IMR-90 (cell line): ENCODE data around the gene DDT. TPM values are rescaled to one million over a fixed set of nuclear protein-coding genes. Genes with fewer than 3 reads are reported as not detected.
"Not testable (repeated sequence)": the region's sequence is repeated elsewhere in the genome, so short reads cannot be mapped to it uniquely, and the experiment has no call there.

ENCODE experiments used
- ATAC-seq: fragments of 200-7000 bp; cut with Tn5 transposase; 2 replicates; pipeline ENCODE4 v1.9.1; 2020; ENCODE audit warnings: low read depth, mild to moderate bottlenecking, moderate library complexity
- BruUV-seq: library from RNA; stranded (reverse); fragments of 400-500 nt; replicated peaks from 2 replicates; lab custom pipeline; 2021; lab: Mats Ljungman, UMichigan
- CTCF ChIA-PET: fragments of 300-600 bp; formaldehyde crosslinking; extraction: SDS; loops from one replicate; lab custom pipeline; 2021; ENCODE audit warnings: antibody characterized with exemption; lab: Yijun Ruan, JAX
- POLR2A ChIA-PET: fragments of 300-600 bp; sonication (Branson Sonifier 250); formaldehyde crosslinking; loops from one replicate; lab custom pipeline; 2022; ENCODE audit warnings: antibody characterized with exemption; ENCODE audit not compliant: unreplicated experiment; lab: Charles Lee
- DNase-seq: peaks from one replicate; pipeline ENCODE4 v3.0.0; 2013
- H2AFZ ChIP-seq: replicated peaks from 2 replicates; pipeline ENCODE3; 2013; ENCODE audit warnings: low read length, mild to moderate bottlenecking; ENCODE audit not compliant: poor library complexity
- H2AK5ac ChIP-seq: 2 replicates; pipeline ENCODE4 v1.6.1; 2013; ENCODE audit warnings: low read depth, low read length, inconsistent platforms
- H2AK9ac ChIP-seq: replicated peaks from 2 replicates; pipeline ENCODE3; 2013; ENCODE audit warnings: mild to moderate bottlenecking, low read depth, low read length, moderate library complexity; ENCODE audit not compliant: poor library complexity
- H2BK120ac ChIP-seq: 2 replicates; pipeline ENCODE4 v1.6.1; 2013; ENCODE audit warnings: low read depth, low read length, inconsistent platforms
- H2BK15ac ChIP-seq: 3 replicates; pipeline ENCODE4 v1.6.1; 2013; ENCODE audit warnings: low read depth, low read length, inconsistent platforms
- H2BK20ac ChIP-seq: 2 replicates; pipeline ENCODE4 v1.6.1; 2013; ENCODE audit warnings: low read depth, mild to moderate bottlenecking, inconsistent platforms, low read length, moderate library complexity
- H2BK5ac ChIP-seq: 2 replicates; pipeline ENCODE4 v1.6.1; 2013; ENCODE audit warnings: mild to moderate bottlenecking, low read depth, low read length, inconsistent platforms; ENCODE audit not compliant: poor library complexity, severe bottlenecking
- H3K14ac ChIP-seq: replicated peaks from 2 replicates; pipeline ENCODE4 v1.6.1; 2013; ENCODE audit warnings: low read depth, low read length, inconsistent platforms
- H3K18ac ChIP-seq: 2 replicates; pipeline ENCODE4 v1.6.1; 2013; ENCODE audit warnings: low read depth, low read length, control low read depth
- H3K23ac ChIP-seq: 2 replicates; pipeline ENCODE4 v1.6.1; 2013; ENCODE audit warnings: low read depth, low read length, inconsistent platforms
- H3K27ac ChIP-seq: 2 replicates; pipeline ENCODE4 v1.5.1; 2013; ENCODE audit warnings: mild to moderate bottlenecking, control low read depth, low read length; ENCODE audit not compliant: insufficient read depth
- H3K27me3 ChIP-seq: 2 replicates; pipeline ENCODE4 v1.6.1; 2013; ENCODE audit warnings: low read length; ENCODE audit not compliant: control insufficient read depth, insufficient read depth
- H3K36me3 ChIP-seq: 2 replicates; pipeline ENCODE4 v1.6.1; 2013; ENCODE audit warnings: low read length, mixed read lengths; ENCODE audit not compliant: control insufficient read depth, insufficient read depth
- H3K4ac ChIP-seq: 2 replicates; pipeline ENCODE4 v1.6.1; 2013; ENCODE audit warnings: low read depth, low read length, inconsistent platforms
- H3K4me1 ChIP-seq: 2 replicates; pipeline ENCODE4 v1.6.1; 2013; ENCODE audit warnings: low read length, mixed read lengths; ENCODE audit not compliant: control insufficient read depth, insufficient read depth
- H3K4me2 ChIP-seq: 2 replicates; pipeline ENCODE4 v1.6.1; 2013; ENCODE audit warnings: low read depth, mild to moderate bottlenecking, control low read depth, low read length, moderate library complexity
- H3K4me3 ChIP-seq: 2 replicates; pipeline ENCODE4 v1.5.1; 2013; ENCODE audit warnings: low read depth, mild to moderate bottlenecking, control low read depth, low read length, moderate library complexity; ENCODE audit not compliant: insufficient read depth
- H3K56ac ChIP-seq: 2 replicates; pipeline ENCODE4 v1.6.1; 2013; ENCODE audit warnings: low read length, inconsistent platforms; ENCODE audit not compliant: insufficient read depth; ENCODE audit errors: extremely low read depth
- H3K79me1 ChIP-seq, 2 experiments: 2 replicates each; pipeline ENCODE4 v1.6.1; 2013; ENCODE audit warnings: low read length in 2 of 2, inconsistent platforms in 1 of 2, low read depth in 1 of 2
- H3K9ac ChIP-seq: 2 replicates; pipeline ENCODE4 v1.6.1; 2013; ENCODE audit warnings: low read depth, low read length, control low read depth
- H3K9me1 ChIP-seq: 2 replicates; pipeline ENCODE4 v1.6.1; 2013; ENCODE audit warnings: low read length, inconsistent platforms; ENCODE audit not compliant: insufficient read depth
- H3K9me3 ChIP-seq: 2 replicates; pipeline ENCODE4 v1.6.1; 2013; ENCODE audit warnings: low read length; ENCODE audit not compliant: control insufficient read depth, insufficient read depth
- H4K20me1 ChIP-seq: 2 replicates; pipeline ENCODE4 v1.6.1; 2013; ENCODE audit warnings: low read length, inconsistent platforms; ENCODE audit not compliant: insufficient read depth
- H4K5ac ChIP-seq: 2 replicates; pipeline ENCODE4 v1.6.1; 2013; ENCODE audit warnings: mild to moderate bottlenecking, low read depth, low read length, control low read depth
- H4K8ac ChIP-seq, 2 experiments: 2 replicates each; pipeline ENCODE4 v1.6.1; 2013; ENCODE audit warnings: low read depth in 2 of 2, low read length in 2 of 2, control low read depth in 1 of 2, inconsistent platforms in 1 of 2
- H4K91ac ChIP-seq: 2 replicates; pipeline ENCODE4 v1.6.1; 2013; ENCODE audit warnings: low read depth, low read length, inconsistent platforms; ENCODE audit not compliant: insufficient read depth
- WGBS, 2 experiments: methylation state at CpG; one replicate each; pipeline versions ENCODE4 v1.1.5 to v1.1.7; 2013; ENCODE audit warnings: missing lambda C conversion rate in 2 of 2; ENCODE audit not compliant: insufficient read length in 1 of 2; ENCODE audit errors: extremely low coverage in 2 of 2; 5-methylcytosine and 5-hydroxymethylcytosine counted together
- dilution Hi-C: fragments of 300-500 bp; cut with HindIII; formaldehyde crosslinking; loops from one replicate; pipeline ENCODE4 v1.14.3; 2018; ENCODE audit warnings: low sequenced_read_pairs; ENCODE audit not compliant: unreplicated experiment
- in situ Hi-C: fragments of 300-500 bp; cut with MboI; formaldehyde crosslinking; loops from 3 replicates; pipeline ENCODE4 v1.14.3; 2019; ENCODE audit warnings: low sequenced_read_pairs, inconsistent platforms, mixed read lengths
- intact Hi-C: fragments of 100-400 bp; cut with micrococcal nuclease; formaldehyde crosslinking; loops from 2 replicates; pipeline ENCODE4 v1.10.0; 2022
- polyA plus RNA-seq, 3 experiments: library from polyadenylated mRNA; depleted of rRNA; stranded (reverse); fragments of >200 nt; gene quantifications; 2 replicates each; pipeline ENCODE4 v1.2.3, GENCODE V29; 2012; ENCODE audit warnings: low replicate concordance in 1 of 3
- total RNA-seq: library from RNA; depleted of rRNA; stranded (reverse); fragments of >200 nt; gene quantifications from 2 replicates; pipeline ENCODE4 v1.2.3, GENCODE V29; 2012

The DDT gene
- total and polyA plus RNA-seq, 2 of the 4 experiments (the other 2 are of a cell fraction): 54.8 to 151 TPM

DNA sequence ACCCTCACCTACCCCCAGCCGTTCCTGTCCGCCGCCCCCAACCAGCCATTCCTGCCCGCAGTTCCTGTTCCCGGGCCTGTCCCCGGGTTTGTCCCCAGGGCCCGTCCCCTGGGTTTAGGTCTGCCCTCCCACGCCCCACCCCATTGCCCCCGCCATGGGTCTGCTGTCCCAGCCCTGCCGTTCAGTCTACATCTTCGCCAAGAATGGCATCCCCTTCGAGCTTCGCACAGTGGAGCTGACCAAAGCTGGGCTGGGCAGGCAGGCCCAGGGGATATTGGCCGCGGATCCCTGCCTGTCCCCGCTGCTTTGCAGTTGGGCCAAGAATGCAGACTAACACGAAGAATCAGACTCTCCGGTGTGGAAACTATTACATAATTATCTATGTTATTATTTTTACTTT, 24.5 kb downstream of the DDT start:
- POLR2A ChIA-PET, H4K91ac ChIP-seq, dilution Hi-C loops, H2AFZ ChIP-seq, DNase-seq, H4K8ac ChIP-seq, H3K79me1 ChIP-seq, H2AK5ac ChIP-seq, H3K9me3 ChIP-seq, H2BK20ac ChIP-seq, ATAC-seq, H3K36me3 ChIP-seq, H4K5ac ChIP-seq, H2BK120ac ChIP-seq, CTCF ChIA-PET, H2BK15ac ChIP-seq, H2AK9ac ChIP-seq, in situ Hi-C loops, H3K4me1 ChIP-seq, H3K4me3 ChIP-seq, H3K18ac ChIP-seq, H3K9ac ChIP-seq, H3K4me2 ChIP-seq, H2BK5ac ChIP-seq, H3K27me3 ChIP-seq, BruUV-seq, H4K20me1 ChIP-seq, H3K27ac ChIP-seq, H3K23ac ChIP-seq, H3K9me1 ChIP-seq, H3K56ac ChIP-seq, H3K4ac ChIP-seq, H3K14ac ChIP-seq: not testable (repeated sequence)
- 88% methylated on average over 5 of the region's 18 CpGs; no CpG with 5 or more reads in 1 of the 2 experiments for WGBS, 2 experiments
- intact Hi-C loops: loop anchor here (10.0 kb wide), 3 partner anchors 85 to 405 kb away; partner anchors contain the start of gene MMP11

DNA sequence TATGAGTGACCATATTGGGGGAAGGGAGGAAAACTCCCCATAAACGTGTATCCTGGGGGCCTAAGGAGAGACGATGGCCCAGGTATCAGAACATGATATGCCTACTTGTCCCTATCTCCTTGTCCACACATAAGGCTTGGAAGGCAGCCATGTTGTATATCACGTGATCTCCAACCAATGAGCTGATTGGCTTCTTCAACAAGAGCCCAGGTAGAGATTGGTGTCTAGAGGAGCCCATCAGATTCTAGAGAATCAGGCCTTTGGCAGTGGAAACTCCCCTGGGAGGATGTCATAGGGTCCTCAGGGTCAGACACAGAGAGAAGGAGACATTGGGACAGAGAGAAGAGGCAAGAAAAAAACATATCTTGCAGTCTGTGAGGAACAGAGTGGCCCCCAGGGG, 26.9 kb downstream of the DDT start:
- intact Hi-C loops: not testable (repeated sequence)

More for the DNA sequence above, 26.9 kb downstream of the DDT start:
- H4K5ac ChIP-seq, H2AK5ac ChIP-seq, H3K14ac ChIP-seq, POLR2A ChIA-PET, BruUV-seq, H4K20me1 ChIP-seq, H2BK120ac ChIP-seq, H2AK9ac ChIP-seq, H3K27me3 ChIP-seq, H2BK20ac ChIP-seq, H4K91ac ChIP-seq, H3K4me1 ChIP-seq, H3K4me3 ChIP-seq, DNase-seq, H3K56ac ChIP-seq, CTCF ChIA-PET, H4K8ac ChIP-seq, H2BK5ac ChIP-seq, H3K4me2 ChIP-seq, H2BK15ac ChIP-seq, H3K9me1 ChIP-seq, ATAC-seq, in situ Hi-C loops, H3K36me3 ChIP-seq, H3K4ac ChIP-seq, H3K27ac ChIP-seq, H3K9ac ChIP-seq, H3K23ac ChIP-seq, H3K18ac ChIP-seq, dilution Hi-C loops, H2AFZ ChIP-seq, H3K9me3 ChIP-seq, H3K79me1 ChIP-seq: not testable (repeated sequence)
- WGBS, 2 experiments: no CpG with 5 or more reads among the region's 3 CpGs
